Measurements from ENCODE around the gene LAYN.

LAYN gene

DNA sequence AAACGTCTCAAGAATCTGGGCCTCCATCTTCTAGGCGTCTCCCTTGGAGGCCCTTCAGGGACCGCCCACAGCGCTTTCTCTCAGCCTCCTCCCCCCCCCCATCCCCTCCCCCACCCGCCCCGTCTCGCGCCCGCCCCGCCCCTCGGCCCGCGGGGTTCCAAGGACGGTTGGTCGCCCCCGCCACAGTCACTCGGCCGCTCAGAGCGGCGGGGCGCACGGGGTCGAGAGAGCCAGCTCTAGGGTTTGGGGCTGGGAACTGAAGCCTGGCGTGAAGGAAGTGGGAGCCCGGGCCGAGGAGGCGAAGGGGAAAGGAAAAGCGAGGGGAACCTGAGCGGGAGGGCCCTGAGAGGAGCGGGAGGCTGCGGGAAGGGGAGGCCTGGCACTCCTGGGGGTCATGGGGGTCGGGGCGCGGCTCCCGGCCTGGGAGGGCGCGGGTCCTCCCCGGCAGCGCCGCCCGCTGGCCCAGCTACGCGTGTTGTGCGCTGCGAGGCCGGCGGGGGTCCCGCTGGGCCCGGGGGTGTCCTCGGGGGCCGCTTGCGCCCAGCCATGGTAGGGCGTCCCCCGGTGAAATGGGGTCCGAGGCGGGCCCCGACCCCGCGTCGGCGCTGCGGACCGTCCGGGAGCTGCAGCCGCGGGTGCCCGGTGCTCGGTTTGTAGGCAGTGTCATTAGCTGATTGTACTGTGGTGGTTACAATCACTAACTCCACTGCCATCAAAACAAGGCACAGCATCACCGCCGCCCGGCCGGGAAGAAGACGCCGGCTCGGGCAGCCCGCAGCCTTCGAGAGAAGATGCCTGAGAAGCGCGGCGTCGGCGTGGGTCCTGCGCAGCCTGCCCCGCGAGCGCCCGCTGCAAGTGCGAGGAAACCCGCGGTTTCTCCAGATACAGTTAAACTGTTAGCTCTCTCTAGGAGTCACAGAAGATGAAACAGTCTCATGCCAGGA lies 28.0 kb upstream of the LAYN start, which contains the start of gene BTG4:
Gene BTG4, minus strand, starts transcription at position 91 of the 944 bp plus-strand sequence. CDS start 13,610 bp downstream, outside the sequence.
- H3K27me3 Mint-ChIP-seq (ENCODE audit: low read depth) = peaks cover 76% of the 10 kb centered on the region
- H3K27ac Mint-ChIP-seq = no peak within 1 kb of the TSS
- H3K36me3 Mint-ChIP-seq (ENCODE audit: low read depth) = no peaks in the 10 kb centered on the region
- peak within 1 kb of the TSS; percentile 65 to 79 (median 69) for H3K4me3 Mint-ChIP-seq
- no peaks in the 10 kb centered on the region for H3K9me3 Mint-ChIP-seq
- H3K4me1 Mint-ChIP-seq = peaks cover 5% of the 10 kb centered on the region
- TF ChIP-seq, protein P1, sequence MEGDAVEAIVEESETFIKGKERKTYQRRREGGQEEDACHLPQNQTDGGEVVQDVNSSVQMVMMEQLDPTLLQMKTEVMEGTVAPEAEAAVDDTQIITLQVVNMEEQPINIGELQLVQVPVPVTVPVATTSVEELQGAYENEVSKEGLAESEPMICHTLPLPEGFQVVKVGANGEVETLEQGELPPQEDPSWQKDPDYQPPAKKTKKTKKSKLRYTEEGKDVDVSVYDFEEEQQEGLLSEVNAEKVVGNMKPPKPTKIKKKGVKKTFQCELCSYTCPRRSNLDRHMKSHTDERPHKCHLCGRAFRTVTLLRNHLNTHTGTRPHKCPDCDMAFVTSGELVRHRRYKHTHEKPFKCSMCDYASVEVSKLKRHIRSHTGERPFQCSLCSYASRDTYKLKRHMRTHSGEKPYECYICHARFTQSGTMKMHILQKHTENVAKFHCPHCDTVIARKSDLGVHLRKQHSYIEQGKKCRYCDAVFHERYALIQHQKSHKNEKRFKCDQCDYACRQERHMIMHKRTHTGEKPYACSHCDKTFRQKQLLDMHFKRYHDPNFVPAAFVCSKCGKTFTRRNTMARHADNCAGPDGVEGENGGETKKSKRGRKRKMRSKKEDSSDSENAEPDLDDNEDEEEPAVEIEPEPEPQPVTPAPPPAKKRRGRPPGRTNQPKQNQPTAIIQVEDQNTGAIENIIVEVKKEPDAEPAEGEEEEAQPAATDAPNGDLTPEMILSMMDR (IDR thresholded peaks at IDR 0.05; ENCODE audit: unreplicated experiment in 3 of 3) = peak in 1 of 3 experiments; percentile 15

DNA sequence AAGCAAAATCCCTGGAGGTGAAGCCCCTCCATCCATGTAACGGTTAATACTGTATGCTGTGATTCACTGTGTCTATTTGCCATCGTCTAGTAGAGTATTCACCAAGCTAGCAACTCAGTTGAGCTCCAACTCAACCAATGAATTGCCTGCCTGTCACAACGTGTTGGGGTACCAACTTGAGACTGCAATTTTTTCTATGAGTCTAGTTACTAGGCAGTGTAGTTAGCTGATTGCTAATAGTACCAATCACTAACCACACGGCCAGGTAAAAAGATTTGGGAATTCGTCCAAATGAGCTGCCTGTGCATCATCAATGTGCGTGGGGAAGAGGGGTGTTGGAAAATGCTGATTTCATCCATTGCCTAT lies 27.3 kb upstream of the LAYN start:
- no peaks in the 10 kb centered on the region for H3K9me3 Mint-ChIP-seq
- peak overlapping the region; percentile 34 to 69 (median 53) for H3K4me3 Mint-ChIP-seq
- peaks cover 5% of the 10 kb centered on the region for H3K4me1 Mint-ChIP-seq
- TF ChIP-seq, protein P1 (IDR thresholded peaks at IDR 0.05; ENCODE audit: unreplicated experiment in 3 of 3) = no peak
- peaks cover 74% of the 10 kb centered on the region for H3K27me3 Mint-ChIP-seq (ENCODE audit: low read depth)
- H3K27ac Mint-ChIP-seq = no peak overlapping the region
- H3K36me3 Mint-ChIP-seq (ENCODE audit: low read depth) = no peaks in the 10 kb centered on the region

DNA sequence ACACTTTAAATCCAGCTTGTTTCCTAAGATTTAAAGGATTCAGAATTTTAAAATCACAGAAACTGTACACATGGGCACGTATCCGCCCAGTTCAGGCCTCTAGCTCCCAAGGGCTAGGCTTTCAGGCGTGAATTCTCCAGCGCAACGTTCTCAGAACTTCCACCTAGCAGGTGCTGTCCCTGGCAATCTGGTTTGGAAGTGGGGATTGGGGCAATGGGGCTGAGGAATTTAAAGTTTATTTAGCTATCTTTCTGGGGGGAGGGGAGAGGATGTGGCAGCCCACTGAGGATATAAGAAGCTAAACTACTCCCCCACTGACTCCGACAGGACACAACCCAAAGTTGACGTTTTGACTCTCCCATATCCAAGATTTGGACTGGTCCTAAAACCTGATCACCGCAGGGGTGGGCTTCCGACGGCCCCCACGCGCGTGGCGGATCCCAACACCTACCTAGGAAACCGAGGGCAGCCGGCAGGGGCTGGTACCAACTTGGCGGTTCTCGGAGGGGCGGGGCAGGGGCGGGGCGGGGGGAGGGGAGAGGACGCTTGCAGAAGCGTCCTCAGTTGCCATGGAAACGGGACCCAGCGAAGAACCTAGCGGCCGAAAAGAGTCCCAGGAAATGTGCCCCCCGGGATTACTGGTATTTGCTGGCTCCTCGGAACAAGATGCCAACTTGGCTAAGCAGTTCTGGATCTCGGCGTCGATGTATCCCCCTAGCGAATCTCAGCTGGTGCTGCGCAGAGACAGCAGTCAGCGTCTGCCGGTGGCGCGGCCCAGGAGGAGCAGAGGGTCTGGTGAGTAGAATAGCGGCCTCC lies 26.1 kb upstream of the LAYN start, which contains the start of gene HOATZ:
Gene HOATZ, plus strand, starts transcription at position 563 of the 816 bp plus-strand sequence. Its CDS starts 7 bp downstream, at position 570.
- Mint-ChIP-seq H3K27ac (no peak within 1 kb of the TSS), H3K27me3 (ENCODE audit: low read depth) (peaks cover 64% of the 10 kb centered on the region), H3K9me3 (no peaks in the 10 kb centered on the region), H3K4me3 (peak within 1 kb of the TSS; percentile 55 to 73 (median 68)), H3K36me3 (ENCODE audit: low read depth) (no peaks in the 10 kb centered on the region), H3K4me1 (peaks cover 5% of the 10 kb centered on the region)
- TF ChIP-seq, protein P1 (IDR thresholded peaks at IDR 0.05; ENCODE audit: unreplicated experiment in 3 of 3) = peak in 1 of 3 experiments; percentile 14

DNA sequence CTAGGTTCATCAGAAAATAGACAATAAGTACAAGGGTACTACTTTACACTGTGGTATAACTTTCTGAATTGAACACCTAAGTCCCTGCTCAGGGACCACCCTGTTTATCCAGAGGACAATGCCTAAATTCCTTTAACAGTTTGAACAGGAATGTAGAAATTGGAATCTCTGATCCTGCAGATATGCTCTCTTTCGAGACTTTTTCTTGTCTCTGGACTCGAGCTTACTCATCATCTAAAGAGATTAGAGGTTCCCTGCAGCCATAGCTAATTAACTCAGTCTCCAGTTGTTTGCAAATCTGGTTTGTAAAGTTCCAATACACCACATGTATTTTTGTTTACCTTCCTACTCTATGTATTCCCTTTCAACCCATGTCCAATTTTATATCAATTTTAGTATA lies 24.9 kb upstream of the LAYN start:
- Mint-ChIP-seq H3K4me1 (peaks cover 5% of the 10 kb centered on the region), H3K27me3 (ENCODE audit: low read depth) (peaks cover 61% of the 10 kb centered on the region), H3K9me3 (no peaks in the 10 kb centered on the region), H3K27ac (no peak overlapping the region), H3K36me3 (ENCODE audit: low read depth) (no peaks in the 10 kb centered on the region), H3K4me3 (no peak overlapping the region)
- TF ChIP-seq, protein P1 (IDR thresholded peaks at IDR 0.05; ENCODE audit: unreplicated experiment in 3 of 3) = no peak

DNA sequence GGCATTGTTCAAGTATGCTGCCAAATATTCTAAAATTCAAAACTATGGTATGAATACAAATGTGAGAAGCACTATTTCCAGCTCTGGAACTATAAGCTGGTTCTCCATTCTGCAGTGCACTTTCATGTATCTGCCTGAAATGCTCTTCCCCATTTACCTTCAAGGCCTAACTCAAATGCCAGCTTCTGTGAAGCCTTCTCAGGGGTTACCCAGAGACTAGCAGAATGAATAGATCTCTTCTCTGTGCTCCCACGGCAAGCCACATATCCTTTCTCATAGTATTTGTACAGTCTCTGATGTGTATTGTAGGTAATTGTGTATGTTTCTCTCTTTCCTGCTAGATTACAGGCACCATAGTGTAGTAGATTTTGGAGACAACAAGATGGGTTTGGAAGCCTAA lies 21.9 kb upstream of the LAYN start:
- no peak overlapping the region for H3K27ac Mint-ChIP-seq
- peaks cover 5% of the 10 kb centered on the region for H3K4me1 Mint-ChIP-seq
- H3K27me3 Mint-ChIP-seq (ENCODE audit: low read depth) = peaks cover 33% of the 10 kb centered on the region
- no peaks in the 10 kb centered on the region for H3K9me3 Mint-ChIP-seq
- no peak overlapping the region for H3K4me3 Mint-ChIP-seq
- TF ChIP-seq, protein P1 (IDR thresholded peaks at IDR 0.05; ENCODE audit: unreplicated experiment in 3 of 3) = no peak
- H3K36me3 Mint-ChIP-seq (ENCODE audit: low read depth) = no peaks in the 10 kb centered on the region
